ENCODE measurements around the gene FAM151B. TPM values are rescaled to one million over a fixed set of nuclear protein-coding genes. Genes with fewer than 3 reads are reported as not detected.

The FAM151B gene
- total and polyA plus RNA-seq, 2 of the 8 experiments (the other 6 are each of a cell fraction or from before 2014, with no cell fraction given): 0.62 to 1.1 TPM

DNA sequence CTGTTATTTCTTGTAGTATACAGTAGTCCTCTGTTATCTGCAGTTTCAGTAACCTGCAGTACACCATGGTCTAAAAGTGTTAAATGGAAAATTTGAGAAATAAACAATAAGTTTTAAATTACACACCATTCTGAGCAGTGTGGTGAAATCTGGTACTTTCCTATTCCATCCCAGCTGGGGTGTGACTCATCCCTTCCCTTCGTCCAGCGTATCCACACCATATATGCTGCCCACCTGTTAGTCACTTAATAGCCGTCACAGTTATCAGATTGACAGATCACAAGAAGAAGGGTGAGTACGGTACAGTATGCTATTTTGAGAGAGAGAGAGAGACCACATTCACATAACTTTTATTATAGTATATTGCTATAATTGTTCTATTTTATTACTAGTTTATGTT is 28.9 kb downstream of the FAM151B start:
- Histone ChIP-seq H3K9ac (replicated peaks in 1 of 4; ENCODE audit: extremely low read depth in 1 of 4, low read depth in 3 of 4, low read length in 3 of 4) (no peak overlapping the region), H3K27me3 (replicated peaks in 1 of 4; ENCODE audit: control insufficient read depth in 3 of 4, extremely low read depth in 1 of 4, insufficient read depth in 3 of 4, low read length in 3 of 4) (no peaks in the 10 kb centered on the region), H3K27ac (ENCODE audit: low read depth, low read length) (no peak overlapping the region), H3K18ac (ENCODE audit: extremely low read depth, low read length) (no peak overlapping the region), H3K4ac (replicated peaks; ENCODE audit: insufficient read length, low read depth, low read length) (no peak overlapping the region), H3K4me3 (ENCODE audit: extremely low read depth in 1 of 4, insufficient read depth in 2 of 4, low read depth in 3 of 4, low read length in 4 of 4) (no peak overlapping the region), H2BK120ac (replicated peaks; ENCODE audit: low read depth, low read length) (no peak overlapping the region), H4K91ac (replicated peaks; ENCODE audit: insufficient read length, low read length) (no peak overlapping the region), H2BK15ac (ENCODE audit: low read length) (no peak overlapping the region), H3K36me3 (ENCODE audit: control insufficient read depth in 2 of 4, insufficient read depth in 4 of 4, low read length in 3 of 4) (no peaks in the 10 kb centered on the region), H3K23ac (ENCODE audit: insufficient read length) (no peak overlapping the region), H3K4me2 (ENCODE audit: insufficient read depth in 1 of 2, low read depth in 2 of 2, low read length in 2 of 2) (no peak overlapping the region), H2BK12ac (ENCODE audit: low read depth, low read length) (no peak overlapping the region), H3K9me3 (ENCODE audit: insufficient read depth in 2 of 2, low read depth in 1 of 2, low read length in 1 of 2) (no peaks in the 10 kb centered on the region), H3K14ac (ENCODE audit: insufficient read length) (no peak overlapping the region), H3K4me1 (replicated peaks in 1 of 4; ENCODE audit: control insufficient read depth in 3 of 4, insufficient read depth in 4 of 4, low read length in 3 of 4) (no peaks in the 10 kb centered on the region), H3K79me2 (ENCODE audit: control insufficient read depth in 1 of 2, insufficient read depth in 2 of 2, low read length in 2 of 2) (no peaks in the 10 kb centered on the region), H4K8ac (ENCODE audit: extremely low read depth, insufficient read depth, low read length) (no peak overlapping the region), H3K56ac (replicated peaks; ENCODE audit: insufficient read length, low read depth, low read length) (no peak overlapping the region), H2AFZ (ENCODE audit: low read length) (no peak overlapping the region), H3K79me1 (ENCODE audit: low read depth, low read length) (no peaks in the 10 kb centered on the region), H4K5ac (ENCODE audit: insufficient read length, low read depth, low read length) (no peak overlapping the region), H3K23me2 (ENCODE audit: low read depth, low read length) (no peaks in the 10 kb centered on the region), H2BK5ac (ENCODE audit: low read depth, low read length) (no peak overlapping the region), H2AK5ac (ENCODE audit: low read depth, low read length) (no peak overlapping the region), H4K20me1 (replicated peaks in 1 of 2; ENCODE audit: control insufficient read depth in 1 of 2, insufficient read depth in 2 of 2, low read length in 2 of 2) (no peaks in the 10 kb centered on the region), H2BK20ac (ENCODE audit: low read length) (no peak overlapping the region)
- DNase-seq (ENCODE audit: low read depth in 1 of 2, low spot score in 2 of 2): no peak
- WGBS, 2 experiments (ENCODE audit: extremely low coverage in 1 of 2, insufficient coverage in 1 of 2, insufficient read length in 1 of 2, insufficient replicate concordance in 2 of 2, low coverage in 1 of 2, low lambda C conversion rate in 2 of 2, missing lambda C conversion rate in 1 of 2): 90% methylated on average over 4 of the region's 4 CpGs; no CpG with 5 or more reads in 1 of the 2 experiments
- ChIA-PET POLR2A (ENCODE audit: partially characterized antibody) (no interaction called here), CTCF (ENCODE audit: partially characterized antibody) (interaction anchor here (0.6 to 0.7 kb wide), 2 partner anchors 10 to 73 kb away, joined by 3 read pairs; no protein-coding TSS in a partner anchor)
- FAIRE-seq: no peak
- TF ChIP-seq CTCF (IDR thresholded peaks at IDR 0.05; ENCODE audit: control extremely low read depth in 1 of 3, insufficient read depth in 1 of 3, low read depth in 1 of 3, low read length in 3 of 3) (no peak), NRF1 (IDR thresholded peaks at IDR 0.05; ENCODE audit: low read depth, low read length) (no peak), BCL11A (IDR thresholded peaks at IDR 0.05; ENCODE audit: low read depth in 2 of 2, low read length in 2 of 2) (no peak), RXRA (IDR thresholded peaks at IDR 0.05; ENCODE audit: insufficient read depth, low read depth, low read length) (no peak), SIRT6 (IDR thresholded peaks at IDR 0.05; ENCODE audit: low read length) (no peak), USF2 (IDR thresholded peaks at IDR 0.05; ENCODE audit: low read length) (no peak), RNF2 (IDR thresholded peaks at IDR 0.05; ENCODE audit: borderline replicate concordance, low read depth, low read length, missing control alignments, poor library complexity, severe bottlenecking) (no peak), CEBPB (IDR thresholded peaks at IDR 0.05; ENCODE audit: low read depth, low read length) (no peak), CBX5 (IDR thresholded peaks at IDR 0.05; ENCODE audit: low read depth, low read length) (no peak), SP4 (IDR thresholded peaks at IDR 0.05; ENCODE audit: low read length) (no peak), FOSL1 (IDR thresholded peaks at IDR 0.05; ENCODE audit: insufficient read depth, low read depth, low read length) (no peak)
